ENCODE results near the gene ADNP. TPM values are rescaled to one million over a fixed set of nuclear protein-coding genes. Genes with fewer than 3 reads are reported as not detected.

The ADNP gene
- polyA plus RNA-seq, 2 of the 4 experiments (the other 2 are of a cell fraction): 36.7 to 37.2 TPM

- no peak overlapping the region for H3K4me3 ChIP-seq
- no peaks in the 10 kb centered on the region for H3K9me3 ChIP-seq
- WGBS (ENCODE audit: missing lambda C conversion rate): 96% methylated on average over 6 of the region's 6 CpGs
- ChIA-PET CTCF (interaction anchor here (1.5 to 2.0 kb wide), 2 partner anchors 9 to 52 kb away, joined by 3 to 5 read pairs; no protein-coding TSS in a partner anchor), POLR2A (no interaction called here)
- no peak overlapping the region for H3K4me2 ChIP-seq
- no peak overlapping the region for H3K27ac ChIP-seq
- DNase-seq (ENCODE audit: low read depth in 1 of 2, low spot score in 1 of 2) (no peak), ATAC-seq (no peak), FAIRE-seq (no peak)
- TF ChIP-seq REST (IDR thresholded peaks at IDR 0.05): no peak
- TF ChIP-seq CEBPB (IDR thresholded peaks at IDR 0.05): no peak
- no peak for TF ChIP-seq HOXB13 (CRISPR knock-in tag; IDR thresholded peaks at IDR 0.05; ENCODE audit: low read depth)
- TF ChIP-seq SMC3 (IDR thresholded peaks at IDR 0.05): no peak
- no peak for TF ChIP-seq JUNB (IDR thresholded peaks at IDR 0.05)
- TF ChIP-seq ATOH8 (CRISPR knock-in tag; IDR thresholded peaks at IDR 0.05; ENCODE audit: low read depth): no peak
- no peak for TF ChIP-seq MAFK (IDR thresholded peaks at IDR 0.05; ENCODE audit: partially characterized antibody)
- TF ChIP-seq EP300 (IDR thresholded peaks at IDR 0.05): no peak
- TF ChIP-seq USF2 (IDR thresholded peaks at IDR 0.05): no peak
- no peak for TF ChIP-seq HOXA7 (CRISPR knock-in tag; IDR thresholded peaks at IDR 0.05)
- no peak for TF ChIP-seq ZSCAN20 (CRISPR knock-in tag; IDR thresholded peaks at IDR 0.05)
- TF ChIP-seq HDAC2 (IDR thresholded peaks at IDR 0.05): no peak
- TF ChIP-seq EHF (CRISPR knock-in tag; IDR thresholded peaks at IDR 0.05): no peak
- TF ChIP-seq FOSL2 (IDR thresholded peaks at IDR 0.05): no peak
- TF ChIP-seq FOSL2 (CRISPR knock-in tag; IDR thresholded peaks at IDR 0.05): no peak
- no peak for TF ChIP-seq PBX3 (IDR thresholded peaks at IDR 0.05)
- TF ChIP-seq POLR2AphosphoS2 (conservative IDR thresholded peaks at IDR 0.05; ENCODE audit: low read length): no peak
- no peak for TF ChIP-seq ZFP36 (IDR thresholded peaks at IDR 0.05; ENCODE audit: borderline replicate concordance, partially characterized antibody)
- H3K4me1 ChIP-seq: no peaks in the 10 kb centered on the region
Measured at GRCh38 chr20:50877232-50877743, 53.9 kb downstream of the ADNP start.

- Histone ChIP-seq H3K4me3 (no peak overlapping the region), H3K27ac (no peak overlapping the region), H3K9me3 (no peaks in the 10 kb centered on the region), H3K4me2 (no peak overlapping the region), H3K4me1 (no peaks in the 10 kb centered on the region)
- CTCF ChIA-PET: interaction anchor here (1.3 to 2.0 kb wide), 3 partner anchors 10 to 82 kb away, joined by 3 to 8 read pairs (median 5); partner anchors contain the start of gene BCAS4
- TF ChIP-seq CHD2 (IDR thresholded peaks at IDR 0.05; ENCODE audit: low read length, partially characterized antibody) (no peak), BCL3 (IDR thresholded peaks at IDR 0.05) (no peak), FOSB (CRISPR knock-in tag; IDR thresholded peaks at IDR 0.05) (no peak), RFX5 (IDR thresholded peaks at IDR 0.05) (no peak), CHD4 (IDR thresholded peaks at IDR 0.05; ENCODE audit: borderline replicate concordance) (no peak), KDM5A (IDR thresholded peaks at IDR 0.05) (no peak), CBX8 (IDR thresholded peaks at IDR 0.05) (no peak), HEYL (CRISPR knock-in tag; IDR thresholded peaks at IDR 0.05) (no peak)
- POLR2A ChIA-PET: no interaction called here
- 85% methylated on average over 7 of the region's 7 CpGs for WGBS (ENCODE audit: missing lambda C conversion rate)
- no peak for DNase-seq (ENCODE audit: low read depth in 1 of 2, low spot score in 1 of 2)
- no peak for FAIRE-seq
- ATAC-seq: no peak
Measured at GRCh38 chr20:50876816-50877215, 54.4 kb downstream of the ADNP start.
